GM23338 (cell line): ENCODE results near the gene PTPN5. TPM values are rescaled to one million over a fixed set of nuclear protein-coding genes. Genes with fewer than 3 reads are reported as not detected.

ENCODE experiments used
- ATAC-seq: fragments of 200-7000 bp; cut with Tn5 transposase; 3 replicates; pipeline ENCODE4 v1.9.1; 2020
- DNase-seq: peaks from one replicate; pipeline ENCODE4 v3.0.0-alpha.2; 2015; ENCODE audit warnings: low spot score
- H2AFZ ChIP-seq: fragments of 200-600 bp; sonication (generic); 2 replicates; pipeline ENCODE4 v1.8.0; 2016; ENCODE audit warnings: antibody characterized with exemption, mild to moderate bottlenecking, moderate library complexity
- H3F3A ChIP-seq: fragments of 200-600 bp; sonication (generic); replicated peaks from 2 replicates; pipeline ENCODE4 v1.8.0; 2017; ENCODE audit warnings: antibody characterized with exemption, mixed run types, low read depth
- H3K27ac ChIP-seq: fragments of 200-600 bp; sonication (generic); 2 replicates; pipeline ENCODE4 v1.6.1; 2016; ENCODE audit warnings: low read depth
- H3K27me3 ChIP-seq: fragments of 200-600 bp; sonication (generic); 2 replicates; pipeline ENCODE4 v1.8.0; 2016; ENCODE audit warnings: mild to moderate bottlenecking, mixed run types, moderate library complexity; ENCODE audit not compliant: insufficient read depth
- H3K36me3 ChIP-seq: fragments of 200-600 bp; sonication (generic); 2 replicates; pipeline ENCODE4 v1.8.0; 2016; ENCODE audit warnings: mild to moderate bottlenecking; ENCODE audit not compliant: insufficient read depth
- H3K4me1 ChIP-seq: fragments of 200-600 bp; sonication (generic); 2 replicates; pipeline ENCODE4 v1.8.0; 2016; ENCODE audit warnings: mild to moderate bottlenecking, moderate library complexity; ENCODE audit not compliant: insufficient read depth
- H3K4me2 ChIP-seq: fragments of 200-600 bp; sonication (generic); 2 replicates; pipeline ENCODE4 v1.7.1; 2017; ENCODE audit warnings: mixed run types
- H3K4me3 ChIP-seq: fragments of 200-600 bp; sonication (generic); 2 replicates; pipeline ENCODE4 v1.6.1; 2016; ENCODE audit warnings: mixed run types
- H3K79me2 ChIP-seq: fragments of 200-600 bp; sonication (generic); replicated peaks from 2 replicates; pipeline ENCODE4 v1.8.0; 2017; ENCODE audit warnings: mild to moderate bottlenecking; ENCODE audit not compliant: insufficient read depth
- H3K9me2 ChIP-seq: fragments of 200-600 bp; sonication (generic); 2 replicates; pipeline ENCODE4 v1.8.0; 2017; ENCODE audit not compliant: insufficient read depth
- H4K20me1 ChIP-seq: fragments of 200-600 bp; sonication (generic); replicated peaks from 2 replicates; pipeline ENCODE4 v1.8.0; 2017; ENCODE audit warnings: mild to moderate bottlenecking; ENCODE audit not compliant: insufficient read depth
- H3K27ac Mint-ChIP-seq: 2 replicates; pipeline ENCODE4 v1.8.0; 2020; ENCODE audit warnings: inconsistent platforms, mild to moderate bottlenecking, moderate library complexity, mixed read lengths
- H3K27me3 Mint-ChIP-seq: 3 replicates; pipeline ENCODE4 v1.8.0; 2022; ENCODE audit warnings: low read depth, mild to moderate bottlenecking, moderate library complexity, mixed read lengths, inconsistent platforms; ENCODE audit not compliant: insufficient read depth, poor library complexity
- H3K36me3 Mint-ChIP-seq: 3 replicates; pipeline ENCODE4 v1.8.0; 2021; ENCODE audit warnings: low read depth, mild to moderate bottlenecking, inconsistent platforms, moderate library complexity, mixed read lengths
- H3K4me1 Mint-ChIP-seq: 3 replicates; pipeline ENCODE4 v1.8.0; 2020; ENCODE audit warnings: mild to moderate bottlenecking, inconsistent platforms, mixed read lengths
- H3K4me3 Mint-ChIP-seq: 3 replicates; pipeline ENCODE4 v1.8.0; 2021; ENCODE audit warnings: moderate library complexity, mild to moderate bottlenecking, inconsistent platforms, mixed read lengths
- H3K9me3 Mint-ChIP-seq: 3 replicates; pipeline ENCODE4 v1.8.0; 2020; ENCODE audit warnings: moderate library complexity, mild to moderate bottlenecking, inconsistent platforms, mixed read lengths
- CREB1 ChIP-seq: fragments of 250-450 bp; sonication (Bioruptor Pico); IDR thresholded peaks from 2 replicates; pipeline ENCODE4 v1.5.0; 2020; ENCODE audit warnings: low read depth, mild to moderate bottlenecking, moderate library complexity
- CTCF ChIP-seq, 2 experiments: fragments of 200-600 bp in 1 of 2; sonication (generic) in 1 of 2; conservative IDR thresholded peaks; 2 replicates each; pipeline versions ENCODE4 v1.5.1 to v1.6.1; 2016 to 2017; ENCODE audit warnings: antibody characterized with exemption in 2 of 2, low read depth in 2 of 2, mild to moderate bottlenecking in 2 of 2, moderate library complexity in 1 of 2
- ETS1 ChIP-seq: IDR thresholded peaks from 2 replicates; pipeline ENCODE4 v1.6.1; 2016; ENCODE audit warnings: antibody characterized with exemption
- EZH2 ChIP-seq: fragments of 200-600 bp; sonication (generic); IDR thresholded peaks from one replicate; pipeline ENCODE4 v1.8.0; 2017; ENCODE audit warnings: antibody characterized with exemption, mild to moderate bottlenecking, low read depth; ENCODE audit not compliant: unreplicated experiment
- EZH2phosphoT487 ChIP-seq: fragments of 200-600 bp; sonication (generic); IDR thresholded peaks from one replicate; pipeline ENCODE4 v1.8.1; 2018; ENCODE audit warnings: antibody characterized with exemption; ENCODE audit not compliant: unreplicated experiment
- JUNB ChIP-seq: IDR thresholded peaks from one replicate; pipeline ENCODE4 v1.6.1; 2016; ENCODE audit warnings: antibody characterized with exemption; ENCODE audit not compliant: unreplicated experiment
- NANOG ChIP-seq: IDR thresholded peaks from 2 replicates; pipeline ENCODE4 v1.6.1; 2016; ENCODE audit warnings: antibody characterized with exemption, borderline replicate concordance
- POLR2AphosphoS5 ChIP-seq: IDR thresholded peaks from 2 replicates; pipeline ENCODE4 v1.6.1; 2016; ENCODE audit warnings: antibody characterized with exemption, low read depth
- REST ChIP-seq: IDR thresholded peaks from one replicate; pipeline ENCODE4 v1.6.1; 2018; ENCODE audit warnings: antibody characterized with exemption; ENCODE audit not compliant: unreplicated experiment
- STAT1 ChIP-seq: IDR thresholded peaks from one replicate; pipeline ENCODE4 v1.6.1; 2016; ENCODE audit warnings: antibody characterized with exemption; ENCODE audit not compliant: unreplicated experiment
- ZNF114 ChIP-seq: fragments of 250-450 bp; sonication (Bioruptor Pico); IDR thresholded peaks from 2 replicates; pipeline ENCODE4 v1.5.0; 2020; ENCODE audit warnings: mild to moderate bottlenecking, moderate library complexity
- ZNF331 ChIP-seq: fragments of 250-450 bp; sonication (Bioruptor Pico); IDR thresholded peaks from 2 replicates; pipeline ENCODE4 v1.5.0; 2020; ENCODE audit warnings: low read depth, mild to moderate bottlenecking, moderate library complexity
- ZNF462 ChIP-seq: fragments of 250-450 bp; sonication (Bioruptor Pico); IDR thresholded peaks from 2 replicates; pipeline ENCODE4 v1.5.0; 2020; ENCODE audit warnings: mild to moderate bottlenecking, moderate library complexity
- polyA plus RNA-seq: library from polyadenylated mRNA; unstranded; fragments of >200 nt; fragmentation: Nextera tagmentation; extraction: Ambion mirVana; gene quantifications from 2 replicates; pipeline ENCODE4 v1.2.1, GENCODE V29; 2016
- total RNA-seq: library from RNA; depleted of rRNA; stranded (reverse); fragments of >200 nt; shearing (Covaris generic); gene quantifications from 2 replicates; pipeline ENCODE4 v1.2.3, GENCODE V29; 2014

PTPN5 gene
- total and polyA plus RNA-seq, 2 experiments from 2014 or later: 3.7 to 5.7 TPM

- TF ChIP-seq EZH2phosphoT487: no peak
Measured at GRCh38 chr11:18768978-18769377, 22.6 kb downstream of the PTPN5 start (continued).

- H3K4me2 ChIP-seq: no peak overlapping the region
- no peaks in the 10 kb centered on the region for H3K9me2 ChIP-seq
- no peaks in the 10 kb centered on the region for H3F3A ChIP-seq
- TF ChIP-seq REST: no peak
- TF ChIP-seq NANOG: no peak
- no peak for TF ChIP-seq JUNB
- no peak for TF ChIP-seq ETS1
- TF ChIP-seq EZH2phosphoT487: no peak
- TF ChIP-seq STAT1: no peak
- TF ChIP-seq CREB1 (CRISPR knock-in tag): no peak
- TF ChIP-seq ZNF462: no peak
- TF ChIP-seq EZH2: no peak
- TF ChIP-seq POLR2AphosphoS5: no peak
- no peak for TF ChIP-seq ZNF331 (CRISPR knock-in tag)
- TF ChIP-seq CTCF (conservative IDR thresholded peaks at IDR 0.05; ENCODE audit: low read depth in 2 of 2): no peak
- no peak for TF ChIP-seq ZNF114 (CRISPR knock-in tag)
- ATAC-seq (no peak), DNase-seq (no peak)
- no peaks in the 10 kb centered on the region for H4K20me1 ChIP-seq
- no peak overlapping the region for H2AFZ ChIP-seq
- H3K27me3 ChIP-seq: no peaks in the 10 kb centered on the region
- Mint-ChIP-seq H3K4me1 (peaks cover 33% of the 10 kb centered on the region), H3K27ac (no peak overlapping the region), H3K9me3 (no peaks in the 10 kb centered on the region), H3K27me3 (peaks cover 17% of the 10 kb centered on the region), H3K36me3 (peaks cover 2% of the 10 kb centered on the region; the same call in 1 of the 3 replicates), H3K4me3 (no peak overlapping the region)
- no peaks in the 10 kb centered on the region for H3K79me2 ChIP-seq
- no peaks in the 10 kb centered on the region for H3K36me3 ChIP-seq
- peaks cover 22% of the 10 kb centered on the region for H3K4me1 ChIP-seq
- H3K27ac ChIP-seq: no peak overlapping the region
- no peak overlapping the region for H3K4me3 ChIP-seq
Measured at GRCh38 chr11:18768472-18768901, 23.1 kb downstream of the PTPN5 start.
